ENCODE results near the gene POLR3G.

Gene POLR3G

DNA sequence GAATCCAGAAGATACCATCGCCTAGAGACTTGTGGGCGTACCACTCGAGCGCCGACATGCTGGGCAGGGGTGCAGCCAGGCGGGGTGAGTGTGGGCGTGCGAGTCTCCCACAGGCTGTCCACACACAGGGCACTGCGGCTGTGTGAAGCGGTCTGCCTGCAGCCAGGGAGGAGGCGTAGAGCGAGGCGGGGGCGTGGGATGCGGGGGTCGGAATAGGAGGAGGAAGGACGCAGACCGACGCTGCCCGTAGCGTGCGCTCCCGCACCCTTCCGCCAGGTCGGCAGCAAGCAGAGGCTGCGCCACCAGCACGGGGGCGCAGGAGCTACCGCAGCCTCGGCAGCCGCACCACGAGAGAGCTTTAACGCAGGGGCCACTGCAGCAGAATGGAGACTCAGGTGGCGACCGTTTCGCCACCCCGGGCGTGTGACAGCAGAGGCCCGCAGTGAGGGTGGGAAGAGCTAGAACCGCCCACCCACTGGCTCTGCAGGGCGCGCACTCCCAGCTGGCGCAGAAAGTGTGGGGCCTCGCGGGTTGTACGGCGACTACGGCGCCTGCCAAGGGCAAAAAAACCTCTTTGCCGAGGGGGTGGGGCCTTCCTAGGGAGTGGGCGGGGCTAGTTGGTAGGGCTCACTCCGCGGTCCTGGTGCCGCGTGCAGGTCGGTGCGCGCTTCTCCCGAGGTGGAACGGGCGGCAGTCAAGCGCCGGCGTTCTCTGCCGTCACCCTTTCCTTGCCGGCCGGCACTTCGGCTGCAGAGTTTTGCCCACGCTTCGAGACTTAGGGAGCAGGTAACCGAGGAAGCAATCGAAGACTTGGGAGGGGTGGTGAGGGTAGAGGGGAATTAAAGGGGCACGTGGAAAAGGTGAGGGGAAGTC, at the start of gene POLR3G, which contains the start of gene MBLAC2:
POLR3G (plus strand) TSS at position 630 of the 873 bp plus-strand sequence. CDS start 10,704 bp downstream, outside the sequence.
MBLAC2 (minus strand) TSS at position 537 of the 873 bp plus-strand sequence; CDS start at position 58, 479 bp downstream.
- peak; percentile 85 to 90 for DNase-seq (ENCODE audit: low read depth in 2 of 2)

DNA sequence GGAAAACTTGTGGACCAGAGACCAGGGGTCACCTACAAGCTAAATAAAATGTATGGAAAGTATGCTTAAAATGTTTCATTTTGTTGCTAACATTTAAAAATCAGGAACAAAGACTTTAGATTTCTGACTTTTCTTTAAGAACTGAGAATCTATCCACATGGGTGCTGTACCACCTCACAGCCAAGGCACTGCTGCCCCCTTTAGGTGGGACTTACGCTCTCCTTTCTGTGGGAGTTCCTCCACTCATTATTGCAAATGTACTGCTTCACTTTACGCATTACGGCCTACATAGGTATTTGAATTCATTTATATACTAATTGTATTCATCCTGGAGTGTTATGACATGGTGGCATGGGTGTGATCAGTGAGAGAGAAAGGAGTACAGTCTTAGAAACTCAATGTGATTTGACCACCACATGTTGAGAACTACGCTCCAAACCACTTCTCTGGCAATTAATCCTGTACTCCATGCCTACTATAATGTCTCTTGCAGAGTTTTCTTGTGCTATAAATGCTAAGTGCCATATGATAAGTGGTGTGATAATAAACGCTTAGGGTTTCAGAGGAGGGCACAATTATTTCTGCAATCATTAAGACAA, 40.4 kb upstream of the POLR3G start:
- DNase-seq (ENCODE audit: low read depth in 2 of 2): peak; percentile 0 to 14

DNA sequence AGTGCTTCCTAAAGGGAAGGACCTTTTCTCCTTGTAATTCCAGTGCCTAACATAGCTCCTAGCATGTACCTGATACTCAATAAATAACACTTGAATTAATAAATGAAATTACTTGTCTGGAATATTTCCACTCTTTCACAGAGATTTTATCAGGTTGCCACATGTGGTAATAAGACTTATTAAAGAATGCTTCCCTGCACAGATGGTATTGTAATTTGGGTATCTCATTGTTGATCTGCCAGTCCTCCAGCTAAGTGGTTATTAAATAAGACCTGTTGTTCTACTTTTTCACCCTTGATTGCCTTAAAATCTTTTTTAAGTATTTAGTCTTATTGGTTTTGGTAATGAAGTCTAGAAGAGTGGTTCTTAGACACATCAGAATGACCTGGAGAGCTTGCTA, 37.0 kb upstream of the POLR3G start:
- no peak for DNase-seq (ENCODE audit: low read depth in 2 of 2)

DNA sequence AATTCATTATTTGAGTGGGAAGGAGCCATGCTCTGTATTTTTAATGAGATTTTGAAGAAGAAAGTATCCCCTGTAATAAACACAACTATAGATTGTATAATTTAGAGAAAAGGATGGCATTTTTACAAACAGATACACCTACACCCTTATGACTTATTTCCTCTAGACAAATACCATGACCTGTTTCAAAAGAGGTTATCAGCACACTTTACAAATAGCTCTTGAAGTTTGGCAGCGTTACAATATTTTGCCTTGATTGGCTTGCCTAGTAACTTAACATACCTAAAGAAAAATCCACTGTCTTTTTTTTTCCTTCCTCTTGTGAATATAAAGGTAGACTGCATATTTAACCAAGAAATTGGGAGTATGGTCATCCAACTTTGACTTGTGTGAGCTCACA, 36.6 kb upstream of the POLR3G start:
- no peak for DNase-seq (ENCODE audit: low read depth in 2 of 2)

DNA sequence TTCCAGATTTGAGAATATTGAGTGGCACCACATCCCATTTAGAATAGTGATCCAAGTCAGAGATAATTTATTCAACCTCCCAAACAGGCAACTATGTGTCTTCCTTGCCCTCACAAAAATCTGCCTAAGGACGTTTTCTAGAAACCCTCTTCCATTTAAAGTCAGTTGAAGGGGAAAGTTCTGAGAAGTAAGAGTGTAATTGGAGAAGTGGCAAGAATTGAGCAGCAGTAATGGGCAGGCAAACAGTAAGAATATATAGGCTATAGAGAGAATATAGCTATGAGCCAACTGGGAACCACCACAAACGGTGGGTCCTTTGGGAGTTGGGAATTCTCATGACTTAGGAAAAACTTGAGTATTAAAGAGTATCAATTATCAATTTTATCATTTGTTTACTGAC, 34.0 kb upstream of the POLR3G start:
- no peak for DNase-seq (ENCODE audit: low read depth in 2 of 2)

DNA sequence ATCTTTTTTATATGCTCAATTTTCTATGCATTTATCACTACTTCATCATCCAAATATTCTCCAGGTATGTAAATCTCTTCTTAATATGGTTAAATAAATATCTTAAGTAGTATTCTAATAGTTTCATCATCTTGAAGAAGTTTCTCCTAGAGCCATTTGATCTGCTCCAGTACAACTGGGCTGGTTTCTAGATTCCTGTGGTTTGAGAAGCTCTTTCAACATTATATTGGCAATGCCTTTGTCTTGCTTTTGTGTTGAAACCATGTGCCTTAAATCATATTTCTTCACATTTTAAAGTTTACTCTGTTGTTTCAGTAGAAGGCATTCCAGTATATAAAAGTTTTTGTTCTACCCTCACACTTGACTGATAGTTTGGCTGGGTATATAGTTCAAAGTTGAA, 27.7 kb upstream of the POLR3G start:
- no peak for DNase-seq (ENCODE audit: low read depth in 2 of 2)

DNA sequence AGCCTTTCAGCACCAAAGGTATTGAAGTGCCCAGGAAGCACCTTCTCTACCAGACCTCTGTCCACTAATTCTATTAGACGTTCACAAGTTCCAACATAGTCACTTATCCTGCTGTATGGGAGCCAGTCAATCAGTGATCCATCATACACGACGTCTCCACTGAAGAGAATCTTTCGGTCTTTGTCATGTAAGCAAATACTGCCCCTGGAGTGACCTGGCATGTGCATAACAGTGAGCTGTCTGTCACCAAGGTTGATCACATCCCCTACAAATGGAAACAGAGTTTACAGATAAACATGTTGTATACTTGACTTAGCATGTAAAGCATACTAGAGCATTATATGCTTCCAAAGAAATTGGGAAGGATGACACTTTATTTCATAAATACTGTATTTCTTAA, 13.4 kb upstream of the POLR3G start:
- DNase-seq (ENCODE audit: low read depth in 2 of 2): no peak

DNA sequence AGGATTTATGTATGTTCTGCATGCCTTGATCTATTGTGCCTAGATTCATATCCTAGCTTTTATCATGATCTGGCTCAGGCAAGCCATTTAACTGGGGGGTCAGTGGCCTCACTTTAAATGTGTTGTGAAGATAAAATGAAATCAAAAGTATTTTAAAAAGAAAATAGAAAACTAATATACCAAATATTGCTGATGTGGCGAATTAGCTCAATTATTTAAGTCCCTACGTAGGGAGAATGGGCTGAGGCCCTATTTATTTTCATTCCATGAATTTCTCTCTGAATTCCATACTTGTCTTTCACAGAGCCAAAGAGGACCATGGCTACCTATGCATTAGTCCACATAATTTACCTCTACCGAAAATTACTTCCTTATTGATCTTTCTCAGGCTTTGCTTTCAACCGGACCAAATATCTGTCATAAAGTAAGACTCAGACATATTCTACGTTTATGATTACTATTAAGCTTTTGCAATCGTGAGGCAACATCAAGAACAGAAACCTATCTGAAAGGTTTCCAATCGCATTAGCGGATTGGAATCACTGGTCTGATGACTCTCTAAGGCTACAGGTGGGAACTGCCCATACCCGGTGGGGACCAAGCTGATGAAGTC, 1.8 kb upstream of the POLR3G start:
- no peak for DNase-seq (ENCODE audit: low read depth in 2 of 2)

DNA sequence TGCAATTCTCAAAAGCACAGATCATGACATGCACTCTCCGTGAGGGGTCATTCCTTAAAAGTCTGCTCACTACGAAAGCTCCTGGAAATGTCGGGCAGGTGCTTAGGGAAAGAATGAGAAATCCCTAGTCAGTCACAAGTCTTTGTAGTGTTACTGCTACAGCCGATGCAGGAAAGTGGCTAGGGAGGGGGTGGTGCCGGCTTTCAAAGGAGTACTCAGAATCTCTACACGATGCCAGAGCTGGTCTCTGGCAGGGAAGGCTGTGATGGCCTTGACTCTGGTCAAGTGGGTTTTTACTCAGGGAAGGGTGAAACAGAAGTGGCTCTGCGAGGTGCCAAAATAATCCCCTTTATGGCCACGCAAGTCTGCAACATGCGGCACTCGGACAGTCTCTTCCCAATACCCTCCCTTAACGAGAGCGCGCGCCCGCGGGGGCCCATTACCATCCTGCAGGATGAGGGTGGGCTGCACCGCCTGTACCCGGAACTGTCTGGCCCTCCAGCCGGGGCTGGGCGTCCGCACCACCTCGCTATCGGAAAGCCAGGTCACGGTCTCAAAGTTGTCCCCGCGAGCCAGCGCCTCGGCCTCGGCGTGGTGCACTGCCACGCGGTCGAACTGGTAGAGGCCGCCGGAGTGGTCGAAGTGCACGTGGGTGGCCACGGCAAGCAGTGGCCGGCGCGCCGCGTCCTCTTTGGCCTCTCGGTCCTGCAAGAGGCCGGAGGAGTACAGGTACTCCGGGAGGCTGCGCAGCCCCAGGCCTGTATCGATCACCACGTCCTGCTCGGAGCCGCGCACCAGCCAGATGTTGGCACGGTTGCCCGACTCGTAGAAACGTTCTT, 1.0 kb upstream of the POLR3G start:
- DNase-seq (ENCODE audit: low read depth in 2 of 2): no peak

DNA sequence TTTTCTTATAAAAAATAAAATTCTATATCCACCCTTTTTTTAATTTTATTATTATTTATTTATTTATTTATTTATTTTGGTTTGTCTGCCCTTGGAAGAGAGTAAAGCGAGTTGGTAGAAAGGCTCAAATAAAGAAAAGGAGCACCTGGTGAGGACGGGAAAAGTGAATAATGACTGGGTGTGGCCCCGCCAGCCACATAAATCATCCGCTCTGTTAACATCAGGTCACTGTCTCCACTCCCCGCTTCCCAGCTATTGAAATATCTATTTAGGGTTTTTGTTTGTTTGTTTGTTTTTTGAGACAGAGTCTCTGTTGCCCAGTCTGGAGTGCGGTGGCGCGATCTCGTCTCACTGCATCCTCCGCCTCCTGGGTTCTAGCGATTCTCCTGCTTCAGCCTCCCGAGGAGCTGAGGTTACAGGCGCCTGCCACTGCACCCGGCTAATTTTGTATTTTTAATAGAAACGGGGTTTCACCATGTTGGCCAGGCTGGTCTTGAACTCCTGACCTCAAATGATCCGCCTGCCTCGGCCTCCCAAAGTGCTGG, 844 bp downstream of the POLR3G start:
- DNase-seq (ENCODE audit: low read depth in 2 of 2): no peak

DNA sequence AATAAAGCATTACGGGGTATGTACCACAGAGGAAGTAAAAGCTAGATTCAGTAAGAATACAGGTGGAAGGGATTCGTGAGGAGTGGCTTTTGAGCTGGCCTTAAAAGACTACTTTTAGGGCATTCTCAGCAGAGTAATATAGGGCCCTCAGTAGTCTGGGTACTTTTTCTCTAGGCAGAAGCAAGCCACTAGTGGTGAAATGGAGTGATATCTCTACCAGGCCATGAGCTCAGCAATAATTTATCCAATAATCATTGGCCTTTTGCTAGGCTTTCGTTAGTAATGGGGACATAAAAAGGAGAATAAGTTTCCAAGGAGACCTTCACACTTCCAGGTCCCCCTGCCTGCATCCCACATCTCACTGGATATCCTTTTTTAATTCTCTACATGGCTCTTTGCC, 1.7 kb downstream of the POLR3G start:
- no peak for DNase-seq (ENCODE audit: low read depth in 2 of 2)

DNA sequence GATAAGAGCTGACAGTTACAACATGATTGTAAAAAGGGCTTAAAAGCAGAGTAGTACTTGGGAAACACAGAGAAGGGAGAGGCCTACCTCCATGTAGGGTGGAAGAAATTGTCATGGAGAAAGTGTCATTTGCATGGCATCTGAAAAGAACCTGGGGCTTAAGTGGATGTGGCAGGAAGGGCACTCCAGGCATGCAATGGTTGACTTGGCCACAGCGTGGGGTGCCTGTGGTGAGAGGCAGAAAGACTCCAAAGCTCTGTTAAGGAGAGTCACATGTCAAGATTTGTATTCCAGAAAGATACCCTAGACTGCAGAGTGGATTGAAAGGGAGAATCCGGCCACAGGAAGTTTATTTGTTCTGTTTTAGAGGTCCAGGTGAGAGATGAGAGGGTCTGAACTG, 2.4 kb downstream of the POLR3G start:
- no peak for DNase-seq (ENCODE audit: low read depth in 2 of 2)

DNA sequence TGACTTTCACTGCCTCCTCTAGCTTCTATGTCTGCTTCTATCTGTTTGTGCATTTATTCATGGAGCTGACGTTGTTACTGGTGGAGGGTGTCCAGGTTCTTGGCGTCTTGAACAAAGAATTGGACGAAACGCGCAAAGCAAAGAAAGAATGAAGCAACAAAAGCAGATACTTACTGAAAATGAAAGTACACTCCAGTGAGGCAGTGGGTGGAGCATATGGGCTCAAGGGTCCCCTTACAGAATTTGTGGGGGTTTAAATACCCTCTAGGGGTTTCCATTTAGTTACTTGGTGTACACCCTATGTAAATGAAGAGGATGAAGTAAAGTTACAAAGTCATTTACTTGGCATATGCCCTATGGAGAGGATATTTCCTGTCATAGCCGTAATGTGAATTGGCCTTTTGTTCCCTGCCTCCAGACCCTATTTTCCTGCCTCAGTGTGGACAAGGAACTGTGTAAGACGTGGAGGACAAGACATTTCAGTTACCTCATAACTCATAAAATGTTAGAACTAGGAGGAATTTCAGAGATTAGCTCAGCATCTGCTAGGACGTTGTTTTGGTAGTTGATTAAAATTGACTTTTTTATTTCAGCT, 3.1 kb downstream of the POLR3G start:
- no peak for DNase-seq (ENCODE audit: low read depth in 2 of 2)

DNA sequence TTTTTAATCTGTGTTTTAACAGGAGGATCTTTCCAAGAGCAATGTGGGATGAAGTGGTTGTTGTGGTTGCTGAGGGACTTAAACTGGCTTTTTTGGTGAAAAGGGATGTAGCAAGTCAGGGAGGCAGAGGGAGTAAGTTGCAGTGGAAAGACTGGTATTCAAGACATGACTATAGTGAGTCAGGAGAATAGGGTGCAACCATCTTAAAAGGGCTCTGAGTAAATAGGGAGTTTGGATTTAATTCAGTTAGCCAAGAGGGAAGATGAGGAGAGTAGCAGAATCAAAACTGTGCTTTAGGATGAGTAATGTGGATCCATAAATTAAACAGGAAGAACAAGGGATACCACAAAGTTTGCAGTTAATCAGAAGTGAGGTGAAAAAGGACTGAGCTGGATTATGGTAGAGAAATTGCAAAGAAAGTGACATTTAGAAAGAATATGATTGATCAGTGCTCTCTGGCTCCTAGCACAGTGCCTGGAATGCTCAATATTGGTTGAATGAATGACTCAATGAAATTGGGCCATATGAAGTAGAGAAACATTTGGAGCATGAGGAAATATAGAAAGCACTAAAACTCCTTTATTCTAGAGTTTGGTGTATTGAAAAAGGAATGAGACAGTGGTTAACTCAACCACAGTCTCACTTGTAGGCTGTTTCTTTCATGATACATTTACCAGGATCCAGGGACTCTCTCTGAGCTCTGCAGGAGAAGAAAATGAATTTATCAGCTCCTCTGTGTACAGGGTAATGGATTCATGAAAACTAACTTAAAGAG, 5.1 kb downstream of the POLR3G start:
- DNase-seq (ENCODE audit: low read depth in 2 of 2): no peak

GRCh38 chr5:90480699-90481098, 6.0 kb downstream of the POLR3G start:
- no peak for DNase-seq (ENCODE audit: low read depth in 2 of 2)

DNA sequence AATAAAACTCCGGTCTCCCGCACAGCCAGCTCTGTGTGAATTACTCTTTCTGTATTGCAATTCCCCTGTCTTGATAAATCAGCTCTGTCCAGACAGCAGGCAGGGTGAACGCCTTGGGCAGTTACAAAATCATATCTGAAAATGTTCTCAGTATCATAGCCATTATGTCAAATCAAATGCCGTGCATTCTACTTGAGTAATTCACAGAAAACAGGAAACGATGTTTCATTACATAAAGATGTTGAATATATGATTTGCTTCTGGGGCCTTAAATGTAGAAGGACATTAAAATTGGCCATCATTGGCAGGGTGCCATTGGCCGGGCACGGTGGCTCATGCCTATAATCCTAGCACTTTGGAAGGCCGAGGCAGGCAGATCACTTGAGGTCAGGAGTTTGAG, 8.5 kb downstream of the POLR3G start:
- no peak for DNase-seq (ENCODE audit: low read depth in 2 of 2)

DNA sequence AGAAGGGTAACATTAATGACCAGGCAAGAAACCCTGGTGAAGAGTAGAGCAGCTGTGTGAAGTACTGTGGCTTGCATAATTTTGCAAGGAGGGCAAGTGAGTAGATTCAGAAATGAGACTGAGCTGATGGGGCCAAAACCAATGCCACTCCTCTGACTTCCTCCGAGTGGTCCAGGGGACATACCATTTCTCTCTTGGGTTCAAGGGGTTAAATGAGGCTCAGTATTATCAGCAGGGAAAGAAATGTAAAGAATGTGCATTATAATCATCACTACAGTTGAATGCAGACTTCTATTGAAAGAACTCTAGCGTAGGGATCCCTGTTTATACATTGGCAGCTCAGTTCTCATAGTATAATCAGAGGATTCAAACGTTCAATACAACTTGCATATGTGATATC, 9.9 kb downstream of the POLR3G start:
- no peak for DNase-seq (ENCODE audit: low read depth in 2 of 2)

GRCh38 chr5:90488791-90489190, 14.1 kb downstream of the POLR3G start:
- no peak for DNase-seq (ENCODE audit: low read depth in 2 of 2)

GRCh38 chr5:90494043-90494442, 19.4 kb downstream of the POLR3G start:
- DNase-seq (ENCODE audit: low read depth in 2 of 2): no peak

GRCh38 chr5:90495146-90495545, 20.5 kb downstream of the POLR3G start:
- DNase-seq (ENCODE audit: low read depth in 2 of 2): no peak
